CD4-positive, alpha-beta T cell (primary cell): ENCODE data around the gene NPR2. TPM values are rescaled to one million over a fixed set of nuclear protein-coding genes. Genes with fewer than 3 reads are reported as not detected.

ENCODE experiments used
- ATAC-seq: fragments of 200-7000 bp; cut with Tn5 transposase; one replicate; pipeline ENCODE4 v1.10.0; 2022; ENCODE audit warnings: mild to moderate bottlenecking; ENCODE audit not compliant: poor library complexity
- CTCF ChIA-PET: fragments of 350-600 bp; sonication (Branson Sonifier 250); formaldehyde crosslinking; loops from one replicate; lab custom pipeline; 2021; ENCODE audit warnings: antibody characterized with exemption, inconsistent platforms; lab: Charles Lee
- POLR2A ChIA-PET: fragments of 350-600 bp; sonication (Branson Sonifier 250); formaldehyde crosslinking; loops from one replicate; lab custom pipeline; 2021; ENCODE audit warnings: antibody characterized with exemption, inconsistent platforms; lab: Charles Lee
- DNase-seq, 14 experiments: peaks; one replicate each; pipeline ENCODE4 v3.0.0-alpha.2; 2013 to 2020; ENCODE audit warnings: mixed read lengths in 2 of 14
- H3K27ac ChIP-seq, 2 donors: one replicate each; pipeline versions ENCODE4 v1.5.1 to v1.7.0; 2013; ENCODE audit warnings: low read length in 2 of 2, low read depth in 1 of 2, mild to moderate bottlenecking in 1 of 2
- H3K27me3 ChIP-seq, 2 experiments: 1 replicate in 1 of 2; 2 replicates in 1 of 2; pipeline versions ENCODE4 v1.6.1 to v1.7.0; 2013; ENCODE audit warnings: low read length in 2 of 2, control low read depth in 1 of 2, mild to moderate bottlenecking in 1 of 2, moderate library complexity in 1 of 2; ENCODE audit not compliant: insufficient read depth in 2 of 2, control insufficient read depth in 1 of 2
- H3K36me3 ChIP-seq: one replicate; pipeline ENCODE4 v1.6.1; 2013; ENCODE audit warnings: low read length, control low read depth; ENCODE audit not compliant: insufficient read depth
- H3K4me1 ChIP-seq: one replicate; pipeline ENCODE4 v1.6.1; 2013; ENCODE audit warnings: low read length, control low read depth; ENCODE audit not compliant: insufficient read depth
- H3K4me3 ChIP-seq: one replicate; pipeline ENCODE4 v1.5.1; 2013; ENCODE audit warnings: mild to moderate bottlenecking, low read length, moderate library complexity
- H3K9me3 ChIP-seq, 2 experiments: 1 replicate in 1 of 2; 2 replicates in 1 of 2; pipeline versions ENCODE4 v1.6.1 to v1.7.0; 2013; ENCODE audit warnings: low read length in 2 of 2, mild to moderate bottlenecking in 2 of 2, control low read depth in 1 of 2, moderate library complexity in 1 of 2; ENCODE audit not compliant: control insufficient read depth in 1 of 2, insufficient read depth in 1 of 2
- H3K27ac Mint-ChIP-seq: one replicate; pipeline ENCODE4 v1.8.0; 2020; ENCODE audit warnings: mixed read lengths
- H3K27me3 Mint-ChIP-seq: one replicate; pipeline ENCODE4 v1.8.0; 2021; ENCODE audit warnings: mixed read lengths
- H3K36me3 Mint-ChIP-seq: one replicate; pipeline ENCODE4 v1.8.0; 2021; ENCODE audit warnings: low read depth, mixed read lengths
- H3K4me1 Mint-ChIP-seq: one replicate; pipeline ENCODE4 v1.8.0; 2021; ENCODE audit warnings: low read depth, mixed read lengths
- H3K4me3 Mint-ChIP-seq: one replicate; pipeline ENCODE4 v1.8.0; 2020; ENCODE audit warnings: mild to moderate bottlenecking, mixed read lengths
- H3K9me3 Mint-ChIP-seq: one replicate; pipeline ENCODE4 v1.8.0; 2020; ENCODE audit warnings: mixed read lengths
- intact Hi-C, 2 experiments: fragments of 100-400 bp; cut with DNase I in 1 of 2; cut with micrococcal nuclease in 1 of 2; formaldehyde crosslinking; loops; one replicate each; pipeline versions ENCODE4 v1.15.1 to v1.9.0; 2023 to 2025; cut with DNase I, micrococcal nuclease
- total RNA-seq, 174 experiments: library from RNA in 2 of 174; stranded (reverse) in 2 of 174; gene quantifications; one replicate each; pipeline ENCODE4 v1.2.3 and lab custom pipeline; 2021 to 2026
- TF ChIP-seq, protein P1 (sequence below): fragments of 200-600 bp; IDR thresholded peaks from one replicate; pipeline ENCODE4 v1.8.0; 2022; ENCODE audit warnings: antibody characterized with exemption, mild to moderate bottlenecking

NPR2 gene
- total RNA-seq, 2 experiments from 2014 or later: 1.2 to 4.2 TPM

DNA sequence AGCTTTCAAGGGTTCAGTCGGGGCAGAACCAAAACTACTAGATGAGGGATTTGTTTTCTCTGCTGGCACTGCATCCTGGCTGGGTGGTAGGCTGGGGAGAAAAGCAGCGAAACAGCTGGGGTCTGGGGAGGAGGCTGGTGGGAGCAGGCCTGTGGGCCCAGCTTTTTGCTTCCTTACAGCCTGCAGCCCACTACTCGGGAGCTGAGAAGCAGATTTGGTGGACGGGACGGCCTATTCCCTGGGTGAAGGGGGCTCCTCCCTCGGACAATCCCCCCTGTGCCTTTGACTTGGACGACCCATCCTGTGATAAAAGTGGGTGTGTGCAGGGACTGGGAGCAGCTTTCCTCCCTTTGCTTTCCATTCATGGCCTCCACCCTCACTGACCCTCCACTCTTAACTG lies 9.1 kb downstream of the NPR2 start:
- H3K27me3 ChIP-seq: no peaks in the 10 kb centered on the region
- ChIA-PET POLR2A (no interaction called here), CTCF (no interaction called here)
- H3K9me3 Mint-ChIP-seq: no peaks in the 10 kb centered on the region
- no peaks in the 10 kb centered on the region for H3K4me1 Mint-ChIP-seq
- DNase-seq (no peak), ATAC-seq (no peak)
- H3K9me3 ChIP-seq: no peaks in the 10 kb centered on the region
- H3K4me1 ChIP-seq: no peaks in the 10 kb centered on the region
- TF ChIP-seq, protein P1, sequence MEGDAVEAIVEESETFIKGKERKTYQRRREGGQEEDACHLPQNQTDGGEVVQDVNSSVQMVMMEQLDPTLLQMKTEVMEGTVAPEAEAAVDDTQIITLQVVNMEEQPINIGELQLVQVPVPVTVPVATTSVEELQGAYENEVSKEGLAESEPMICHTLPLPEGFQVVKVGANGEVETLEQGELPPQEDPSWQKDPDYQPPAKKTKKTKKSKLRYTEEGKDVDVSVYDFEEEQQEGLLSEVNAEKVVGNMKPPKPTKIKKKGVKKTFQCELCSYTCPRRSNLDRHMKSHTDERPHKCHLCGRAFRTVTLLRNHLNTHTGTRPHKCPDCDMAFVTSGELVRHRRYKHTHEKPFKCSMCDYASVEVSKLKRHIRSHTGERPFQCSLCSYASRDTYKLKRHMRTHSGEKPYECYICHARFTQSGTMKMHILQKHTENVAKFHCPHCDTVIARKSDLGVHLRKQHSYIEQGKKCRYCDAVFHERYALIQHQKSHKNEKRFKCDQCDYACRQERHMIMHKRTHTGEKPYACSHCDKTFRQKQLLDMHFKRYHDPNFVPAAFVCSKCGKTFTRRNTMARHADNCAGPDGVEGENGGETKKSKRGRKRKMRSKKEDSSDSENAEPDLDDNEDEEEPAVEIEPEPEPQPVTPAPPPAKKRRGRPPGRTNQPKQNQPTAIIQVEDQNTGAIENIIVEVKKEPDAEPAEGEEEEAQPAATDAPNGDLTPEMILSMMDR: no peak
- no peak overlapping the region for H3K4me3 ChIP-seq
- H3K4me3 Mint-ChIP-seq: no peak overlapping the region
- no peak overlapping the region for H3K27ac ChIP-seq
- no peak overlapping the region for H3K27ac Mint-ChIP-seq
- no peaks in the 10 kb centered on the region for H3K27me3 Mint-ChIP-seq
- H3K36me3 Mint-ChIP-seq: peaks cover 54% of the 10 kb centered on the region
- H3K36me3 ChIP-seq: peaks cover 35% of the 10 kb centered on the region
- intact Hi-C loops: no loop called here

DNA sequence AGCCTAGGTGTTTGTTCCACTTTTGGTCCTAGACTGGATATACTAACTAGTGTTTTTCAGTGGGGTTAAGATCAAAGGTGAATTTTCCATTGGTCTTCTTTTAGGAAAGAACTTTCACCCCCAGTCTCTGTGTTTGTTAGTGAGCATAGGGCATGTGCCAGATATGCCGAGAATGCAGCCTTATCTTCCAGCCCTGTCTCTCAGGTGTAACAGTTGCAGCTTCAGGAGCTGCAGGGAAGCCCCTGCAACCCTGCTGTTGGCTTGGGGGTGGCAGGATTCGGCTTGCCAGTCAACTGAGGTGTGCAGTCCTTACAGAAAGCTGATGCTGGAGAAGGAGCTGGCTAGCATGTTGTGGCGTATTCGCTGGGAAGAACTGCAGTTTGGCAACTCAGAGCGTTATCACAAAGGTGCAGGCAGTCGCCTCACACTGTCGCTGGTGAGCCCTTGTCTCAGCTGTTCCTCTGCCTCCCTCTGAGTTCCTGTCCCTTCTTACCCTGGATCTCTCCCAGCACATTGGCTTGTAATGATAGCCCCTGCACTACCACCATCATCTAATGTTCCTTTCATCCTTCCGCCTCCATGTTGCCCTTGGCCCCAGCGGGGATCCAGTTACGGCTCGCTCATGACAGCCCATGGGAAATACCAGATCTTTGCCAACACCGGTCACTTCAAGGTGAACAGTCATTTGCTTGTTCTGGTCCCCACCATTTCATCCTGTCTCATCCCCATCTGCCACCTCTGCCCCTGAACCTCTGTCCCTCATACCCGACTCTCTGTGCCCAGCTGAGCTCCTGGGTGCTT lies 10.1 kb downstream of the NPR2 start:
- TF ChIP-seq, protein P1: no peak
- no peaks in the 10 kb centered on the region for H3K9me3 Mint-ChIP-seq

DNA sequence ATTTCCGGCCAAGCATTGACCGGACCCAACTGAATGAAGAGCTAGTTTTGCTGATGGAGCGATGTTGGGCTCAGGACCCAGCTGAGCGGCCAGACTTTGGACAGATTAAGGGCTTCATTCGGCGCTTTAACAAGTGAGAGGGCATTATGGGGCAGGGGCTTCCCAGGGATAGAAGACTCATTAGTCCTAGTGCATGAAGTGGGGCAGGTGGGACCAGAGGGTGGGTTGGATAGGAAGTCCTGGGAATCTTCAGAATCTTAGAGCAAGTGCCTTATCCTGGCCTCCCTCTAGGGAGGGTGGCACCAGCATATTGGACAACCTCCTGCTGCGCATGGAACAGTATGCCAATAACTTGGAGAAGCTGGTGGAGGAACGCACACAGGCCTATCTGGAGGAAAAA lies 14.7 kb downstream of the NPR2 start:
- ChIA-PET POLR2A (interaction anchor here (0.8 kb wide), 1 partner anchor 8 kb away, joined by 4 read pairs; the partner anchor contains the start of gene HINT2), CTCF (no interaction called here)
- TF ChIP-seq, protein P1: no peak
- H3K4me1 Mint-ChIP-seq: peaks cover 3% of the 10 kb centered on the region
- H3K4me3 Mint-ChIP-seq: no peak overlapping the region
- H3K36me3 Mint-ChIP-seq: peaks cover 66% of the 10 kb centered on the region
- Histone ChIP-seq H3K4me3 (no peak overlapping the region), H3K27ac (no peak overlapping the region), H3K9me3 (no peaks in the 10 kb centered on the region), H3K27me3 (no peaks in the 10 kb centered on the region), H3K36me3 (peaks cover 50% of the 10 kb centered on the region), H3K4me1 (peaks cover 5% of the 10 kb centered on the region)
- H3K9me3 Mint-ChIP-seq: no peaks in the 10 kb centered on the region
- intact Hi-C loops: no loop called here
- H3K27me3 Mint-ChIP-seq: no peaks in the 10 kb centered on the region
- DNase-seq (no peak), ATAC-seq (no peak)
- H3K27ac Mint-ChIP-seq: no peak overlapping the region

More for the DNA sequence above, 10.1 kb downstream of the NPR2 start:
- Mint-ChIP-seq H3K27me3 (no peaks in the 10 kb centered on the region), H3K27ac (no peak overlapping the region), H3K4me1 (no peaks in the 10 kb centered on the region), H3K36me3 (peaks cover 60% of the 10 kb centered on the region), H3K4me3 (no peak overlapping the region)
- Histone ChIP-seq H3K4me3 (no peak overlapping the region), H3K4me1 (no peaks in the 10 kb centered on the region), H3K36me3 (peaks cover 45% of the 10 kb centered on the region), H3K9me3 (no peaks in the 10 kb centered on the region), H3K27ac (no peak overlapping the region), H3K27me3 (no peaks in the 10 kb centered on the region)
- ATAC-seq (no peak), DNase-seq (no peak)
- CTCF ChIA-PET: no interaction called here
- intact Hi-C loops: no loop called here
- POLR2A ChIA-PET: no interaction called here
